SK-N-SH (cell line): ENCODE measurements around the gene SPINT1. TPM values are rescaled to one million over a fixed set of nuclear protein-coding genes. Genes with fewer than 3 reads are reported as not detected.

Experiments
- CTCF ChIA-PET: fragments of 300-600, 350-600 bp; formaldehyde crosslinking; extraction: SDS; loops from one replicate; lab custom pipeline; 2021; lab: Yijun Ruan, JAX
- POLR2A ChIA-PET: fragments of 350-600 bp; sonication (Branson Sonifier 250); formaldehyde crosslinking; extraction: SDS; loops from one replicate; lab custom pipeline; 2020; ENCODE audit warnings: antibody characterized with exemption, inconsistent platforms; lab: Yijun Ruan, JAX
- DNase-seq: peaks from one replicate; pipeline ENCODE4 v3.0.0; 2012
- H2AFZ ChIP-seq: fragments of 200-600 bp; sonication (generic); 2 replicates; pipeline ENCODE4 v1.8.1; 2016; ENCODE audit warnings: antibody characterized with exemption, mild to moderate bottlenecking, low read depth
- H3F3A ChIP-seq: fragments of 200-600 bp; sonication (generic); replicated peaks from 2 replicates; pipeline ENCODE3; 2016; ENCODE audit warnings: antibody characterized with exemption, mild to moderate bottlenecking; ENCODE audit not compliant: insufficient read depth
- H3K27ac ChIP-seq, 2 experiments: fragments of 200-500 bp in 1 of 2; fragments of 200-600 bp in 1 of 2; sonication (Bioruptor generic) in 1 of 2; sonication (generic), shearing (Covaris generic) in 1 of 2; 2 replicates each; pipeline versions ENCODE4 v1.5.1 to v1.6.1; 2014 to 2016; ENCODE audit warnings: low read depth in 2 of 2, inconsistent platforms in 1 of 2, low read length in 1 of 2, mild to moderate bottlenecking in 1 of 2, mixed read lengths in 1 of 2
- H3K27me3 ChIP-seq: fragments of 200-600 bp; sonication (generic), shearing (Covaris generic); 2 replicates; pipeline ENCODE4 v1.6.1; 2016; ENCODE audit warnings: mixed run types; ENCODE audit not compliant: insufficient read depth
- H3K36me3 ChIP-seq, 2 experiments: fragments of 200-500 bp in 1 of 2; fragments of 200-600 bp in 1 of 2; sonication (Bioruptor generic) in 1 of 2; sonication (generic) in 1 of 2; replicated peaks in 1 of 2; 2 replicates each; pipeline versions ENCODE3 to v1.5.1; 2014 to 2016; ENCODE audit warnings: low read length in 1 of 2, mild to moderate bottlenecking in 1 of 2; ENCODE audit not compliant: insufficient read depth in 2 of 2, control insufficient read depth in 1 of 2
- H3K4me1 ChIP-seq, 2 experiments: fragments of 200-500 bp in 1 of 2; fragments of 200-600 bp in 1 of 2; sonication (Bioruptor generic) in 1 of 2; sonication (generic), shearing (Covaris generic) in 1 of 2; 2 replicates each; pipeline versions ENCODE4 v1.5.1 to v1.6.1; 2014 to 2016; ENCODE audit warnings: low read depth in 1 of 2, low read length in 1 of 2, mixed run types in 1 of 2; ENCODE audit not compliant: insufficient read depth in 2 of 2, control insufficient read depth in 1 of 2
- H3K4me2 ChIP-seq: fragments of 200-600 bp; sonication (generic), shearing (Covaris generic); 2 replicates; pipeline ENCODE4 v1.6.1; 2017; ENCODE audit warnings: mixed run types
- H3K4me3 ChIP-seq, 2 experiments: fragments of 200-500 bp in 1 of 2; fragments of 200-600 bp in 1 of 2; sonication (Bioruptor generic) in 1 of 2; sonication (generic), shearing (Covaris generic) in 1 of 2; 2 replicates each; pipeline versions ENCODE4 v1.5.1 to v1.8.1; 2014 to 2016; ENCODE audit warnings: low read depth in 2 of 2, inconsistent platforms in 1 of 2, low read length in 1 of 2, mild to moderate bottlenecking in 1 of 2, mixed read lengths in 1 of 2, moderate library complexity in 1 of 2
- H3K79me2 ChIP-seq: fragments of 200-600 bp; sonication (generic); 2 replicates; pipeline ENCODE4 v1.8.1; 2017; ENCODE audit warnings: mild to moderate bottlenecking; ENCODE audit not compliant: insufficient read depth
- H3K9ac ChIP-seq: fragments of 200-600 bp; sonication (generic); 2 replicates; pipeline ENCODE4 v1.6.1; 2017; ENCODE audit warnings: mixed run types
- H3K9me2 ChIP-seq: fragments of 200-600 bp; sonication (generic); 2 replicates; pipeline ENCODE4 v1.6.1; 2017; ENCODE audit warnings: mixed run types
- H3K9me3 ChIP-seq: fragments of 200-600 bp; sonication (generic); 2 replicates; pipeline ENCODE4 v1.6.1; 2017; ENCODE audit warnings: mixed run types, mild to moderate bottlenecking, moderate library complexity
- H4K20me1 ChIP-seq: fragments of 200-600 bp; sonication (generic); 2 replicates; pipeline ENCODE4 v1.6.1; 2017; ENCODE audit warnings: mild to moderate bottlenecking, mixed run types; ENCODE audit not compliant: insufficient read depth
- ELF1 ChIP-seq: IDR thresholded peaks from 2 replicates; pipeline ENCODE4 v1.4.0; 2012
- EZH2phosphoT487 ChIP-seq: fragments of 200-600 bp; sonication (generic); IDR thresholded peaks from 2 replicates; pipeline ENCODE4 v1.6.1; 2017; ENCODE audit warnings: low read depth, mixed run types, mild to moderate bottlenecking, antibody characterized with exemption, moderate library complexity, borderline replicate concordance
- FOSL2 ChIP-seq: IDR thresholded peaks from 2 replicates; pipeline ENCODE4 v1.4.0; 2012; ENCODE audit warnings: low read depth, mild to moderate bottlenecking, moderate library complexity, borderline replicate concordance
- FOXJ3 ChIP-seq: sonication (generic); formaldehyde crosslinking; IDR thresholded peaks from 2 replicates; pipeline ENCODE4 v1.5.1; 2020; ENCODE audit warnings: mild to moderate bottlenecking, missing genetic modification reagents
- GATA2 ChIP-seq: sonication (generic); formaldehyde crosslinking; IDR thresholded peaks from 2 replicates; pipeline ENCODE4 v1.5.0; 2020; ENCODE audit warnings: mild to moderate bottlenecking, missing genetic modification reagents
- JUND ChIP-seq: IDR thresholded peaks from 2 replicates; pipeline ENCODE4 v1.4.0; 2012
- MEF2A ChIP-seq: IDR thresholded peaks from 2 replicates; pipeline ENCODE4 v1.4.0; 2012; ENCODE audit warnings: low read depth, borderline replicate concordance
- MXI1 ChIP-seq: IDR thresholded peaks from 2 replicates; pipeline ENCODE4 v1.6.1; 2012; ENCODE audit warnings: mild to moderate bottlenecking, low read depth, low read length, improper control_type of control experiment
- NFIC ChIP-seq: IDR thresholded peaks from 2 replicates; pipeline ENCODE4 v1.4.0; 2012; ENCODE audit warnings: borderline replicate concordance
- NRF1 ChIP-seq: IDR thresholded peaks from 2 replicates; pipeline ENCODE4 v1.6.1; 2012; ENCODE audit warnings: low read depth, mild to moderate bottlenecking, low read length
- POLR2AphosphoS5 ChIP-seq: IDR thresholded peaks from 2 replicates; pipeline ENCODE4 v1.6.1; 2012; ENCODE audit warnings: low read depth, low read length
- RAD21 ChIP-seq: IDR thresholded peaks from 2 replicates; pipeline ENCODE4 v1.6.1; 2012; ENCODE audit warnings: mild to moderate bottlenecking, low read length
- SIN3A ChIP-seq: IDR thresholded peaks from 2 replicates; pipeline ENCODE4 v1.6.1; 2012; ENCODE audit warnings: low read depth, mild to moderate bottlenecking, low read length, moderate library complexity, borderline replicate concordance
- TEAD4 ChIP-seq: IDR thresholded peaks from 2 replicates; pipeline ENCODE4 v1.4.0; 2012; ENCODE audit warnings: mild to moderate bottlenecking, borderline replicate concordance; ENCODE audit not compliant: insufficient read depth
- WGBS: methylation state at CpG from one replicate; pipeline ENCODE4 v1.1.6; 2017; ENCODE audit warnings: low lambda C conversion rate; 5-methylcytosine and 5-hydroxymethylcytosine counted together
- polyA plus RNA-seq, 3 experiments: library from polyadenylated mRNA; depleted of rRNA; stranded (reverse); fragments of >200 nt; gene quantifications; 2 replicates each; pipeline ENCODE4 v1.2.3, GENCODE V29; 2012
- TF ChIP-seq, protein P1 (sequence below): IDR thresholded peaks from 2 replicates; pipeline ENCODE4 v1.6.1; 2012; ENCODE audit warnings: mild to moderate bottlenecking, low read depth, low read length, moderate library complexity
- TF ChIP-seq, protein P2 (sequence below): fragments of 150-350 bp; IDR thresholded peaks from 2 replicates; pipeline ENCODE4 v1.6.1; 2016; ENCODE audit warnings: mild to moderate bottlenecking, low read depth, low read length
- TF ChIP-seq, protein P3 (sequence below): IDR thresholded peaks from 2 replicates; pipeline ENCODE4 v1.4.0; 2012; ENCODE audit warnings: low read depth
- TF ChIP-seq, protein P4 (sequence below): fragments of 150-350 bp; IDR thresholded peaks from 2 replicates; pipeline ENCODE4 v1.6.1; 2017; ENCODE audit warnings: antibody characterized with exemption, low read length, low read depth, borderline replicate concordance

Gene SPINT1
- polyA plus RNA-seq, 1 of the 3 experiments (the other 2 are of a cell fraction), result 2.0 TPM

DNA sequence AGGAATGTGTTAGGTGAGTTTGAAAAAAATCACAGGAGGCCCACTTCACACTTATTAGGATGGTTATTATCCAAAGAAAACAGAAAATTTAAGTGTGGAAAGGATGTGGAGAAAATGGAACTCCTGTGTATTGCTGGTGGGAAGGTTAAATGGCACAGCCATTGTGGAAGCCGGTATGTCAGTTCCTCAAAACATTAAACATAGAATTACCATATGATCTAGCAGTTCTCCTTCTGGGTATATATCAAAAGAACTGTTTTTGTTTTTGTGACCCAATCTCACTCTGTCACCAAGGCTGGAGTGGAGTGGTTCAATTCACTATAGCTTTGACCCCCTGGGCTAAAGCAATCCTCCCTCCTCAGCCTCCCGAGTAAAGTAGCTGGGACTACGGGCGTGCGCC is 47.3 kb upstream of the SPINT1 start (continued):
- TF ChIP-seq, protein P1, sequence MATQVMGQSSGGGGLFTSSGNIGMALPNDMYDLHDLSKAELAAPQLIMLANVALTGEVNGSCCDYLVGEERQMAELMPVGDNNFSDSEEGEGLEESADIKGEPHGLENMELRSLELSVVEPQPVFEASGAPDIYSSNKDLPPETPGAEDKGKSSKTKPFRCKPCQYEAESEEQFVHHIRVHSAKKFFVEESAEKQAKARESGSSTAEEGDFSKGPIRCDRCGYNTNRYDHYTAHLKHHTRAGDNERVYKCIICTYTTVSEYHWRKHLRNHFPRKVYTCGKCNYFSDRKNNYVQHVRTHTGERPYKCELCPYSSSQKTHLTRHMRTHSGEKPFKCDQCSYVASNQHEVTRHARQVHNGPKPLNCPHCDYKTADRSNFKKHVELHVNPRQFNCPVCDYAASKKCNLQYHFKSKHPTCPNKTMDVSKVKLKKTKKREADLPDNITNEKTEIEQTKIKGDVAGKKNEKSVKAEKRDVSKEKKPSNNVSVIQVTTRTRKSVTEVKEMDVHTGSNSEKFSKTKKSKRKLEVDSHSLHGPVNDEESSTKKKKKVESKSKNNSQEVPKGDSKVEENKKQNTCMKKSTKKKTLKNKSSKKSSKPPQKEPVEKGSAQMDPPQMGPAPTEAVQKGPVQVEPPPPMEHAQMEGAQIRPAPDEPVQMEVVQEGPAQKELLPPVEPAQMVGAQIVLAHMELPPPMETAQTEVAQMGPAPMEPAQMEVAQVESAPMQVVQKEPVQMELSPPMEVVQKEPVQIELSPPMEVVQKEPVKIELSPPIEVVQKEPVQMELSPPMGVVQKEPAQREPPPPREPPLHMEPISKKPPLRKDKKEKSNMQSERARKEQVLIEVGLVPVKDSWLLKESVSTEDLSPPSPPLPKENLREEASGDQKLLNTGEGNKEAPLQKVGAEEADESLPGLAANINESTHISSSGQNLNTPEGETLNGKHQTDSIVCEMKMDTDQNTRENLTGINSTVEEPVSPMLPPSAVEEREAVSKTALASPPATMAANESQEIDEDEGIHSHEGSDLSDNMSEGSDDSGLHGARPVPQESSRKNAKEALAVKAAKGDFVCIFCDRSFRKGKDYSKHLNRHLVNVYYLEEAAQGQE, result no peak
- TF ChIP-seq NFIC, result no peak
- no peak for TF ChIP-seq FOXJ3 (CRISPR knock-in tag)
- no peak for TF ChIP-seq POLR2AphosphoS5
- TF ChIP-seq FOSL2, result no peak

DNA sequence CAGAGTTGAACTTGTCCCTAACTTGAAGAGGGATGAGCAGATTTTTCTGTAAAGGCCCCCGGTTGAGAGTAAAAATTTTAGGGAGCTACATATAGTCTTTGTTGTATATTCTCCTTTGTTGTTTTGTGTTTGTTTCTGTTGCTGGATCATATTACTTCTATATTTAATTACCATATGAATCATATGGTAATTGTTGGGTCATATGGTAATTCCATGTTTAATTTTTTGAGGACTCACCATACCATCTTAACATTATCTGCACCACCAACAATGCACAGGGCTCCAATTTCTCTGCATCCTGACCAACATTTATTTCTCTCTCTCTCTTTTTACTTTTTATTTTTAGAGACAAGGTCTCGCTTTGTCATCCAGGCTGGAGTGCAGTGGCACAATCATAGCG is 44.3 kb upstream of the SPINT1 start:
- H3K4me1 ChIP-seq, result no peaks in the 10 kb centered on the region
- H3K27me3 ChIP-seq, result no peaks in the 10 kb centered on the region
- H3K36me3 ChIP-seq, result peaks cover 0 to 9% of the 10 kb centered on the region in 2 experiments
- TF ChIP-seq NRF1 (no peak), RAD21 (no peak), MEF2A (no peak), TEAD4 (no peak), ELF1 (no peak), EZH2phosphoT487 (no peak), FOXJ3 (CRISPR knock-in tag) (no peak), MXI1 (no peak), SIN3A (no peak), JUND (no peak), GATA2 (CRISPR knock-in tag) (no peak)
- TF ChIP-seq, protein P2, sequence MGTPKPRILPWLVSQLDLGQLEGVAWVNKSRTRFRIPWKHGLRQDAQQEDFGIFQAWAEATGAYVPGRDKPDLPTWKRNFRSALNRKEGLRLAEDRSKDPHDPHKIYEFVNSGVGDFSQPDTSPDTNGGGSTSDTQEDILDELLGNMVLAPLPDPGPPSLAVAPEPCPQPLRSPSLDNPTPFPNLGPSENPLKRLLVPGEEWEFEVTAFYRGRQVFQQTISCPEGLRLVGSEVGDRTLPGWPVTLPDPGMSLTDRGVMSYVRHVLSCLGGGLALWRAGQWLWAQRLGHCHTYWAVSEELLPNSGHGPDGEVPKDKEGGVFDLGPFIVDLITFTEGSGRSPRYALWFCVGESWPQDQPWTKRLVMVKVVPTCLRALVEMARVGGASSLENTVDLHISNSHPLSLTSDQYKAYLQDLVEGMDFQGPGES, result no peak
- TF ChIP-seq, protein P3, sequence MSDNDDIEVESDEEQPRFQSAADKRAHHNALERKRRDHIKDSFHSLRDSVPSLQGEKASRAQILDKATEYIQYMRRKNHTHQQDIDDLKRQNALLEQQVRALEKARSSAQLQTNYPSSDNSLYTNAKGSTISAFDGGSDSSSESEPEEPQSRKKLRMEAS, result no peak
- TF ChIP-seq, protein P4, sequence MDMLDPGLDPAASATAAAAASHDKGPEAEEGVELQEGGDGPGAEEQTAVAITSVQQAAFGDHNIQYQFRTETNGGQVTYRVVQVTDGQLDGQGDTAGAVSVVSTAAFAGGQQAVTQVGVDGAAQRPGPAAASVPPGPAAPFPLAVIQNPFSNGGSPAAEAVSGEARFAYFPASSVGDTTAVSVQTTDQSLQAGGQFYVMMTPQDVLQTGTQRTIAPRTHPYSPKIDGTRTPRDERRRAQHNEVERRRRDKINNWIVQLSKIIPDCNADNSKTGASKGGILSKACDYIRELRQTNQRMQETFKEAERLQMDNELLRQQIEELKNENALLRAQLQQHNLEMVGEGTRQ, result no peak
- ChIA-PET CTCF (interaction anchor here (0.7 to 0.9 kb wide), 2 partner anchors 17 to 59 kb away, joined by 3 to 4 read pairs; no protein-coding TSS in a partner anchor), POLR2A (no interaction called here)
- no peak overlapping the region for H2AFZ ChIP-seq
- H3F3A ChIP-seq, result no peaks in the 10 kb centered on the region
- H3K9me2 ChIP-seq, result no peaks in the 10 kb centered on the region
- DNase-seq, result no peak
- H3K9ac ChIP-seq, result no peak overlapping the region
- H4K20me1 ChIP-seq, result no peaks in the 10 kb centered on the region
- H3K27ac ChIP-seq, result no peak overlapping the region
- H3K79me2 ChIP-seq, result peaks cover 84% of the 10 kb centered on the region
- no peak overlapping the region for H3K4me3 ChIP-seq
- WGBS, result 94% methylated on average over 3 of the region's 3 CpGs
- H3K9me3 ChIP-seq, result no peaks in the 10 kb centered on the region
- no peak overlapping the region for H3K4me2 ChIP-seq
